IMR-90 (cell line): Measurements from ENCODE around the gene SPATA21. TPM values are rescaled to one million over a fixed set of nuclear protein-coding genes. Genes with fewer than 3 reads are reported as not detected.
A peak's percentile ranks its signal among the peaks of the same experiment; 100 is the strongest.

Experiments used
- ATAC-seq: fragments of 200-7000 bp; cut with Tn5 transposase; 2 replicates; pipeline ENCODE4 v1.9.1; 2020; ENCODE audit warnings: low read depth, mild to moderate bottlenecking, moderate library complexity
- BruUV-seq: library from RNA; stranded (reverse); fragments of 400-500 nt; replicated peaks from 2 replicates; lab custom pipeline; 2021; lab: Mats Ljungman, UMichigan
- CTCF ChIA-PET: fragments of 300-600 bp; formaldehyde crosslinking; extraction: SDS; loops from one replicate; lab custom pipeline; 2021; ENCODE audit warnings: antibody characterized with exemption; lab: Yijun Ruan, JAX
- POLR2A ChIA-PET: fragments of 300-600 bp; sonication (Branson Sonifier 250); formaldehyde crosslinking; loops from one replicate; lab custom pipeline; 2022; ENCODE audit warnings: antibody characterized with exemption; ENCODE audit not compliant: unreplicated experiment; lab: Charles Lee
- DNase-seq: peaks from one replicate; pipeline ENCODE4 v3.0.0; 2013
- H2AFZ ChIP-seq: replicated peaks from 2 replicates; pipeline ENCODE3; 2013; ENCODE audit warnings: low read length, mild to moderate bottlenecking; ENCODE audit not compliant: poor library complexity
- H2AK5ac ChIP-seq: 2 replicates; pipeline ENCODE4 v1.6.1; 2013; ENCODE audit warnings: low read depth, low read length, inconsistent platforms
- H2AK9ac ChIP-seq: replicated peaks from 2 replicates; pipeline ENCODE3; 2013; ENCODE audit warnings: mild to moderate bottlenecking, low read depth, low read length, moderate library complexity; ENCODE audit not compliant: poor library complexity
- H2BK120ac ChIP-seq: 2 replicates; pipeline ENCODE4 v1.6.1; 2013; ENCODE audit warnings: low read depth, low read length, inconsistent platforms
- H2BK15ac ChIP-seq: 3 replicates; pipeline ENCODE4 v1.6.1; 2013; ENCODE audit warnings: low read depth, low read length, inconsistent platforms
- H2BK20ac ChIP-seq: 2 replicates; pipeline ENCODE4 v1.6.1; 2013; ENCODE audit warnings: low read depth, mild to moderate bottlenecking, inconsistent platforms, low read length, moderate library complexity
- H2BK5ac ChIP-seq: 2 replicates; pipeline ENCODE4 v1.6.1; 2013; ENCODE audit warnings: mild to moderate bottlenecking, low read depth, low read length, inconsistent platforms; ENCODE audit not compliant: poor library complexity, severe bottlenecking
- H3K14ac ChIP-seq: replicated peaks from 2 replicates; pipeline ENCODE4 v1.6.1; 2013; ENCODE audit warnings: low read depth, low read length, inconsistent platforms
- H3K18ac ChIP-seq: 2 replicates; pipeline ENCODE4 v1.6.1; 2013; ENCODE audit warnings: low read depth, low read length, control low read depth
- H3K23ac ChIP-seq: 2 replicates; pipeline ENCODE4 v1.6.1; 2013; ENCODE audit warnings: low read depth, low read length, inconsistent platforms
- H3K27ac ChIP-seq: 2 replicates; pipeline ENCODE4 v1.5.1; 2013; ENCODE audit warnings: mild to moderate bottlenecking, control low read depth, low read length; ENCODE audit not compliant: insufficient read depth
- H3K27me3 ChIP-seq: 2 replicates; pipeline ENCODE4 v1.6.1; 2013; ENCODE audit warnings: low read length; ENCODE audit not compliant: control insufficient read depth, insufficient read depth
- H3K36me3 ChIP-seq: 2 replicates; pipeline ENCODE4 v1.6.1; 2013; ENCODE audit warnings: low read length, mixed read lengths; ENCODE audit not compliant: control insufficient read depth, insufficient read depth
- H3K4ac ChIP-seq: 2 replicates; pipeline ENCODE4 v1.6.1; 2013; ENCODE audit warnings: low read depth, low read length, inconsistent platforms
- H3K4me1 ChIP-seq: 2 replicates; pipeline ENCODE4 v1.6.1; 2013; ENCODE audit warnings: low read length, mixed read lengths; ENCODE audit not compliant: control insufficient read depth, insufficient read depth
- H3K4me2 ChIP-seq: 2 replicates; pipeline ENCODE4 v1.6.1; 2013; ENCODE audit warnings: low read depth, mild to moderate bottlenecking, control low read depth, low read length, moderate library complexity
- H3K4me3 ChIP-seq: 2 replicates; pipeline ENCODE4 v1.5.1; 2013; ENCODE audit warnings: low read depth, mild to moderate bottlenecking, control low read depth, low read length, moderate library complexity; ENCODE audit not compliant: insufficient read depth
- H3K56ac ChIP-seq: 2 replicates; pipeline ENCODE4 v1.6.1; 2013; ENCODE audit warnings: low read length, inconsistent platforms; ENCODE audit not compliant: insufficient read depth; ENCODE audit errors: extremely low read depth
- H3K79me1 ChIP-seq, 2 experiments: 2 replicates each; pipeline ENCODE4 v1.6.1; 2013; ENCODE audit warnings: low read length in 2 of 2, inconsistent platforms in 1 of 2, low read depth in 1 of 2
- H3K9ac ChIP-seq: 2 replicates; pipeline ENCODE4 v1.6.1; 2013; ENCODE audit warnings: low read depth, low read length, control low read depth
- H3K9me1 ChIP-seq: 2 replicates; pipeline ENCODE4 v1.6.1; 2013; ENCODE audit warnings: low read length, inconsistent platforms; ENCODE audit not compliant: insufficient read depth
- H3K9me3 ChIP-seq: 2 replicates; pipeline ENCODE4 v1.6.1; 2013; ENCODE audit warnings: low read length; ENCODE audit not compliant: control insufficient read depth, insufficient read depth
- H4K20me1 ChIP-seq: 2 replicates; pipeline ENCODE4 v1.6.1; 2013; ENCODE audit warnings: low read length, inconsistent platforms; ENCODE audit not compliant: insufficient read depth
- H4K5ac ChIP-seq: 2 replicates; pipeline ENCODE4 v1.6.1; 2013; ENCODE audit warnings: mild to moderate bottlenecking, low read depth, low read length, control low read depth
- H4K8ac ChIP-seq, 2 experiments: 2 replicates each; pipeline ENCODE4 v1.6.1; 2013; ENCODE audit warnings: low read depth in 2 of 2, low read length in 2 of 2, control low read depth in 1 of 2, inconsistent platforms in 1 of 2
- H4K91ac ChIP-seq: 2 replicates; pipeline ENCODE4 v1.6.1; 2013; ENCODE audit warnings: low read depth, low read length, inconsistent platforms; ENCODE audit not compliant: insufficient read depth
- FOS ChIP-seq: fragments of 150-350 bp; IDR thresholded peaks from 2 replicates; pipeline ENCODE4 v1.6.1; 2016; ENCODE audit warnings: low read depth, low read length
- MXI1 ChIP-seq: IDR thresholded peaks from 2 replicates; pipeline ENCODE4 v1.6.1; 2012; ENCODE audit warnings: low read depth, mild to moderate bottlenecking, low read length, moderate library complexity, borderline replicate concordance
- RAD21 ChIP-seq: IDR thresholded peaks from 2 replicates; pipeline ENCODE4 v1.6.1; 2012; ENCODE audit warnings: low read length, improper control_type of control experiment
- SMC3 ChIP-seq: fragments of 150-350 bp; IDR thresholded peaks from 2 replicates; pipeline ENCODE4 v1.6.1; 2016; ENCODE audit warnings: low read depth, mild to moderate bottlenecking, antibody characterized with exemption, low read length, moderate library complexity
- WGBS, 2 experiments: methylation state at CpG; one replicate each; pipeline versions ENCODE4 v1.1.5 to v1.1.7; 2013; ENCODE audit warnings: missing lambda C conversion rate in 2 of 2; ENCODE audit not compliant: insufficient read length in 1 of 2; ENCODE audit errors: extremely low coverage in 2 of 2; 5-methylcytosine and 5-hydroxymethylcytosine counted together
- dilution Hi-C: fragments of 300-500 bp; cut with HindIII; formaldehyde crosslinking; loops from one replicate; pipeline ENCODE4 v1.14.3; 2018; ENCODE audit warnings: low sequenced_read_pairs; ENCODE audit not compliant: unreplicated experiment
- in situ Hi-C: fragments of 300-500 bp; cut with MboI; formaldehyde crosslinking; loops from 3 replicates; pipeline ENCODE4 v1.14.3; 2019; ENCODE audit warnings: low sequenced_read_pairs, inconsistent platforms, mixed read lengths
- intact Hi-C: fragments of 100-400 bp; cut with micrococcal nuclease; formaldehyde crosslinking; loops from 2 replicates; pipeline ENCODE4 v1.10.0; 2022
- polyA plus RNA-seq, 3 experiments: library from polyadenylated mRNA; depleted of rRNA; stranded (reverse); fragments of >200 nt; gene quantifications; 2 replicates each; pipeline ENCODE4 v1.2.3, GENCODE V29; 2012; ENCODE audit warnings: low replicate concordance in 1 of 3
- total RNA-seq: library from RNA; depleted of rRNA; stranded (reverse); fragments of >200 nt; gene quantifications from 2 replicates; pipeline ENCODE4 v1.2.3, GENCODE V29; 2012
- TF ChIP-seq, protein P1 (sequence below): fragments of 150-350 bp; IDR thresholded peaks from 2 replicates; pipeline ENCODE4 v1.6.1; 2017; ENCODE audit warnings: mild to moderate bottlenecking, antibody characterized with exemption, low read length, low read depth

Gene SPATA21
- total and polyA plus RNA-seq, 2 of the 4 experiments (the other 2 are of a cell fraction): not detected

DNA sequence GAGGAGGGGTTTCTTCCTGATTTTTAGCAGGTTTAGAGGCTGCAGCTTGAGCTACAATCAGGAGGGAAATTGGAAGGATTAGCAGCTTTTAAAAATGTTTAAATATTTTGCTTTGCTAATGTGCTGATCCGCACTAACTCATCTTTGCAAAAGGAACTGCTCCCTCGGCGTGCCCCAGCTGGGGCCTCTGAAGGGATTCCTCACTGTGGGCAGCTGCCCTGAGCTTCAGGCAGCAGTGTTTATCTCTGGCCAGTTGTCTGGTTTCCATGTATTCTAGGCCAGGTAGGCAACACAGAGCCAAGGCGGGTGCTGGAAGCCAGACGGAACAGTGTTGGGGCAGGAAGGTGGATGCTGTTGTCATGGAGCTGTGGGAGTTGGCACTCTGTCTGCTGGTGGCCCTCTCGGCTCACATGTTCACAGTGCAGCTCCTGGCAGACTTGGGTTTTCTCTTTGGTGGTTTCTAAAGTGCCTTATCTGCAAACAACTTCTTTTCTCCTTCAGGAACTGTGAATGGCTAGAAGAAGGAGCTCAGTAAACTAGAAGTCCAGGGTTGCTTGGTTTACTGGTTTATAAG lies 22.2 kb upstream of the SPATA21 start:
- no peak overlapping the region for H3K18ac ChIP-seq
- H3K79me1 ChIP-seq: peaks cover 25 to 30% of the 10 kb centered on the region in 2 experiments
- no peaks in the 10 kb centered on the region for H3K4me1 ChIP-seq
- TSS peak; percentile 67 for BruUV-seq
- no peak overlapping the region for H3K23ac ChIP-seq
- H3K27me3 ChIP-seq: no peaks in the 10 kb centered on the region
- H4K5ac ChIP-seq: no peak overlapping the region
- H4K20me1 ChIP-seq: peaks cover 15% of the 10 kb centered on the region
- no peak overlapping the region for H2BK5ac ChIP-seq
- intact Hi-C loops: no loop called here
- no peak overlapping the region for H3K56ac ChIP-seq
- no peak overlapping the region for H3K4me2 ChIP-seq
- H2BK20ac ChIP-seq: no peak overlapping the region
- no peak overlapping the region for H2AFZ ChIP-seq
- H3K4me3 ChIP-seq: no peak overlapping the region
- H4K8ac ChIP-seq: no peak overlapping the region
- ATAC-seq (no peak), DNase-seq (no peak)
- in situ Hi-C loops: no loop called here
- CTCF ChIA-PET: no interaction called here
- peaks cover 58% of the 10 kb centered on the region for H3K36me3 ChIP-seq
- H2AK9ac ChIP-seq: no peak overlapping the region
- H3K4ac ChIP-seq: no peak overlapping the region
- POLR2A ChIA-PET: no interaction called here
- no peaks in the 10 kb centered on the region for H3K9me3 ChIP-seq
- WGBS, 2 experiments: 91% methylated on average over 3 of the region's 6 CpGs; no CpG with 5 or more reads in 1 of the 2 experiments
- no peak for TF ChIP-seq SMC3
- TF ChIP-seq, protein P1, sequence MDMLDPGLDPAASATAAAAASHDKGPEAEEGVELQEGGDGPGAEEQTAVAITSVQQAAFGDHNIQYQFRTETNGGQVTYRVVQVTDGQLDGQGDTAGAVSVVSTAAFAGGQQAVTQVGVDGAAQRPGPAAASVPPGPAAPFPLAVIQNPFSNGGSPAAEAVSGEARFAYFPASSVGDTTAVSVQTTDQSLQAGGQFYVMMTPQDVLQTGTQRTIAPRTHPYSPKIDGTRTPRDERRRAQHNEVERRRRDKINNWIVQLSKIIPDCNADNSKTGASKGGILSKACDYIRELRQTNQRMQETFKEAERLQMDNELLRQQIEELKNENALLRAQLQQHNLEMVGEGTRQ: no peak
- TF ChIP-seq MXI1: no peak
- no peak for TF ChIP-seq FOS
- TF ChIP-seq RAD21: no peak
- peaks cover 8% of the 10 kb centered on the region; the same call in 1 of the 2 replicates for H3K9me1 ChIP-seq
- no peak overlapping the region for H2BK15ac ChIP-seq
- H3K14ac ChIP-seq: no peak overlapping the region
- H2AK5ac ChIP-seq: no peak overlapping the region
- dilution Hi-C loops: no loop called here
- no peak overlapping the region for H2BK120ac ChIP-seq
- H3K27ac ChIP-seq: no peak overlapping the region
- H3K9ac ChIP-seq: no peak overlapping the region
- no peak overlapping the region for H4K91ac ChIP-seq
